GM12872 (cell line): Measurements from ENCODE around the gene TOP3B.

Experiments used
- TF ChIP-seq, protein P1 (sequence below): IDR thresholded peaks from 3 replicates; pipeline ENCODE4 v1.5.1; 2011; ENCODE audit warnings: low read depth, mild to moderate bottlenecking, low read length, moderate library complexity; ENCODE audit not compliant: insufficient read depth

The TOP3B gene, protein sequence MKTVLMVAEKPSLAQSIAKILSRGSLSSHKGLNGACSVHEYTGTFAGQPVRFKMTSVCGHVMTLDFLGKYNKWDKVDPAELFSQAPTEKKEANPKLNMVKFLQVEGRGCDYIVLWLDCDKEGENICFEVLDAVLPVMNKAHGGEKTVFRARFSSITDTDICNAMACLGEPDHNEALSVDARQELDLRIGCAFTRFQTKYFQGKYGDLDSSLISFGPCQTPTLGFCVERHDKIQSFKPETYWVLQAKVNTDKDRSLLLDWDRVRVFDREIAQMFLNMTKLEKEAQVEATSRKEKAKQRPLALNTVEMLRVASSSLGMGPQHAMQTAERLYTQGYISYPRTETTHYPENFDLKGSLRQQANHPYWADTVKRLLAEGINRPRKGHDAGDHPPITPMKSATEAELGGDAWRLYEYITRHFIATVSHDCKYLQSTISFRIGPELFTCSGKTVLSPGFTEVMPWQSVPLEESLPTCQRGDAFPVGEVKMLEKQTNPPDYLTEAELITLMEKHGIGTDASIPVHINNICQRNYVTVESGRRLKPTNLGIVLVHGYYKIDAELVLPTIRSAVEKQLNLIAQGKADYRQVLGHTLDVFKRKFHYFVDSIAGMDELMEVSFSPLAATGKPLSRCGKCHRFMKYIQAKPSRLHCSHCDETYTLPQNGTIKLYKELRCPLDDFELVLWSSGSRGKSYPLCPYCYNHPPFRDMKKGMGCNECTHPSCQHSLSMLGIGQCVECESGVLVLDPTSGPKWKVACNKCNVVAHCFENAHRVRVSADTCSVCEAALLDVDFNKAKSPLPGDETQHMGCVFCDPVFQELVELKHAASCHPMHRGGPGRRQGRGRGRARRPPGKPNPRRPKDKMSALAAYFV

DNA sequence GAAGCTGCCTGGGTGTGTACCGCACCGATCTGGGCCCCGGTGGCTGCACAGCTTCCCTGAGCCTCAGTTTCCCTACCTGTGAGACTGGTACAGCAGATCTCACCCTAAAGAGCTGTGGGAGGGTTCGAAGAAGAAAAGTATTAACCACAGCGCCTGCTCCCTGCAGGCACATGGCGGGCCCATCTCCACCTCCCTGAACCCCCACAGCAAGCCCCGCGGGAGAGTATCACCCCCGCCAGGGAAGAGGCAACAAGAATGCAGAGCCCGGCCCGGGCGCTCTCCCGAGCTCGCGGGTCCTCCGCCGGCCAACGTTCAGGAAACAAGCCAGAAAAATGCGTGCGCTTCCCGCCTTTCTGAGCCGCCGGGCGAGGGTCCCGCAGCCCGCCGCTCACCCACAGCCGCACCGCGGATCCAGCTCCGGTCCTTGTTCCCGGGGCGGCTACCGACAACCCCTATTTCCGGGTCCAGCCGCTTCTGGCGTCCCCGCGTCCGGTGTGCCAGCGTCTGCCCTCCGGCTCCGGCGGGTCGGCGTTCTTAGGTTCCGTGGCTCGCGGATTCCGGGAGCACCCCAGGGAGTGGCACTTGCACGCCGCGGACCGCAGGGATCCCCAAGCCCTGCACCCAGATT, at the start of gene TOP3B:
Gene TOP3B, minus strand, starts transcription at position 450 of the 628 bp plus-strand sequence. CDS start 7,078 bp downstream, outside the sequence.
- TF ChIP-seq, protein P1, sequence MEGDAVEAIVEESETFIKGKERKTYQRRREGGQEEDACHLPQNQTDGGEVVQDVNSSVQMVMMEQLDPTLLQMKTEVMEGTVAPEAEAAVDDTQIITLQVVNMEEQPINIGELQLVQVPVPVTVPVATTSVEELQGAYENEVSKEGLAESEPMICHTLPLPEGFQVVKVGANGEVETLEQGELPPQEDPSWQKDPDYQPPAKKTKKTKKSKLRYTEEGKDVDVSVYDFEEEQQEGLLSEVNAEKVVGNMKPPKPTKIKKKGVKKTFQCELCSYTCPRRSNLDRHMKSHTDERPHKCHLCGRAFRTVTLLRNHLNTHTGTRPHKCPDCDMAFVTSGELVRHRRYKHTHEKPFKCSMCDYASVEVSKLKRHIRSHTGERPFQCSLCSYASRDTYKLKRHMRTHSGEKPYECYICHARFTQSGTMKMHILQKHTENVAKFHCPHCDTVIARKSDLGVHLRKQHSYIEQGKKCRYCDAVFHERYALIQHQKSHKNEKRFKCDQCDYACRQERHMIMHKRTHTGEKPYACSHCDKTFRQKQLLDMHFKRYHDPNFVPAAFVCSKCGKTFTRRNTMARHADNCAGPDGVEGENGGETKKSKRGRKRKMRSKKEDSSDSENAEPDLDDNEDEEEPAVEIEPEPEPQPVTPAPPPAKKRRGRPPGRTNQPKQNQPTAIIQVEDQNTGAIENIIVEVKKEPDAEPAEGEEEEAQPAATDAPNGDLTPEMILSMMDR, result no peak

DNA sequence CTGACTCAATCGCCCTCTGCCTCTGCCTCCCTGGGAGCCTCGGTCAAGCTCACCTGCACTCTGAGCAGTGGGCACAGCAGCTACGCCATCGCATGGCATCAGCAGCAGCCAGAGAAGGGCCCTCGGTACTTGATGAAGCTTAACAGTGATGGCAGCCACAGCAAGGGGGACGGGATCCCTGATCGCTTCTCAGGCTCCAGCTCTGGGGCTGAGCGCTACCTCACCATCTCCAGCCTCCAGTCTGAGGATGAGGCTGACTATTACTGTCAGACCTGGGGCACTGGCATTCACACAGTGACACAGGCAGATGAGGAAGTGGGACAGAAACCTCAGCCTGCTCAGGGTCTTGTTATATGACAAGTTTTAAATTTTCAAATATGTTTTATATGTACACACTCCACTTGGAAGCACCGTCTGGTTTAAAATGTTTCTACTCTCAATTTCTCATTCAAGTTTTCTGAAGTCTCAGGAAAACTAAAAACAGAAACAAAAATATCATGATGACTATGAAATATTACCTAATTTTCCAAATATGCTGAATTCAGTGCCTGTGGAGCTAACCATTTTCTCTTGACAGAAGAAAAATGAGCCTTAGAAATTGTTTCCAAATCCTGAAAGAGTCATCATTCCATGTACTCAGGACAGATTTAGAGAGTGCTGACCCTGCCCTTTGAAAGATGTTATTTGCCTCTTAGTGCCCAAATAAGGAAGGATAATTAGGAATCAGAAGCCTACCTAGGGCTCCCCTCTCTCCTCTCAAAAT, 48.8 kb upstream of the TOP3B start:
- TF ChIP-seq, protein P1, result no peak

DNA sequence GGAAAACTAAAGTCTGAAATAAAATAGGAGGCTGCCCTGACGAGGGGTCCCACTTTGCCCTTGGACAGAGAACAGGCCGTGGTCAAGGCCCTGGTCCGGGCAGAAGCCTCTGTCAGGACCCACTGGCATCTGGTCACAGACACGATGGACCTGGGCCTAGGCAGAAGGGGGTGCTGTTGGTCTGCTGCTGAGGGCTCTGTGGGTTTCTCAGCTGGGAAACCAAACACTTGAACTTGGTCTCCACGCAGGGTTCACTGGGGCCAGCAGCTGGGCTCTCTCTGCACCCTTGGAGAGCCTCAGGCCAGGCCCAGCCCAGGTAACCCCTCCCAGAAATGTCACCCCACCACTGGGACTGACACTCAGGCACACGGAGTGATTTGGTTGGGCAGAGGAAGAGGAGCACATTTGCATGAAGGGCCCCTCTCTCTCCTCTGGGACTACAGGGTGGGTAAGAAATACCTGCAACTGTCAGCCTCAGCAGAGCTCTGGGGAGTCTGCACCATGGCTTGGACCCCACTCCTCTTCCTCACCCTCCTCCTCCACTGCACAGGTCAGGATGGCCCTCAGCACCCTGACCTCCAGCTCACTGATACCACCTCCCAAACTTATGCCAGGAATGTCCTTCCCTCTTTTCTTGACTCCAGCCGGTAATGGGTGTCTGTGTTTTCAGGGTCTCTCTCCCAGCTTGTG, 48.1 kb upstream of the TOP3B start:
- TF ChIP-seq, protein P1, result peak; percentile 89

DNA sequence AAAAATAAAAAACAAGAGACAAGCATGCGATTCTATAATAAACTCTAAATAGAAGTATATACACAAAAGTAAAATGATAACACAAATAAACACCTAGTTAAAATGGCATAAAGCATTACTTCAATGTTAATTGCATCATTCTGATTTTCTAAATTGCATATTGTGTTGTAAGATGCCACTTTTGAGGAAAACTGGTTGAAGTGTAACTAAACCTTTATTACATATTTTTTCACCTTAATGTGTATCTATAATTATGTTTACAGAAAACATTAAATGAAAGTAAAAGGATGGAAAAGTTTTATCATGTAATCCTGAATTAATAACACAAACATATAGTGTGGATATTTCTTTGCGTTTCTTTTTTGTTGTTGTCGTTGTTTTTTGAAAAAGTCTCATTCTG, 45.4 kb upstream of the TOP3B start:
- TF ChIP-seq, protein P1, result no peak

DNA sequence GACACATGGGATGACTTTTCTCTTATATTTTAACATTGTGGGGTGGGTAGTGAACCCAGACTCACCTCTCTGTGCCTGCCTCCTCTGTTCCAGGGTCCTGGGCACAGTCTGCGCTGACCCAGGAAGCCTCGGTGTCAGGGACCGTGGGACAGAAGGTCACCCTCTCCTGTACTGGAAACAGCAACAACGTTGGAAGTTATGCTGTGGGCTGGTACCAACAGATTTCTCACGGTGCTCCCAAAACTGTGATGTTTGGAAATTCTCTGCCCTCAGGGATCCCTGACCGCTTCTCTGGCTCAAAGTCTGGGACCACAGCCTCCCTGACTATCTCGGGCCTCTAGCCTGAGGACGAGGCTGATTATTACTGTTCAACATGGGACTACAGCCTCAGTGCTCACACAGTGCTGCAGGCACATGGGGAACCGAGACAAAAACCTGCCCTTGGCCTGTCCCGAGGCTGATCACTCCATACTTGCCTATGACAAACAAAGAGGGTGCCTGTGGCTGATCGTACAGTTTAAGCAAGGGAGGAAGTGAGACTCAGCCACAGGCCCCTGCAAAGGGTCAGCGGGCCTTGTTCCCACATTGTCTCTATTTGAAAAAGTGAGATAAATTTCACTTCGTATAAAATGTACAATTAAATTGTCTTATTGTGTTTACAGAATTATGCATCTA, 43.7 kb upstream of the TOP3B start:
- TF ChIP-seq, protein P1, result no peak

DNA sequence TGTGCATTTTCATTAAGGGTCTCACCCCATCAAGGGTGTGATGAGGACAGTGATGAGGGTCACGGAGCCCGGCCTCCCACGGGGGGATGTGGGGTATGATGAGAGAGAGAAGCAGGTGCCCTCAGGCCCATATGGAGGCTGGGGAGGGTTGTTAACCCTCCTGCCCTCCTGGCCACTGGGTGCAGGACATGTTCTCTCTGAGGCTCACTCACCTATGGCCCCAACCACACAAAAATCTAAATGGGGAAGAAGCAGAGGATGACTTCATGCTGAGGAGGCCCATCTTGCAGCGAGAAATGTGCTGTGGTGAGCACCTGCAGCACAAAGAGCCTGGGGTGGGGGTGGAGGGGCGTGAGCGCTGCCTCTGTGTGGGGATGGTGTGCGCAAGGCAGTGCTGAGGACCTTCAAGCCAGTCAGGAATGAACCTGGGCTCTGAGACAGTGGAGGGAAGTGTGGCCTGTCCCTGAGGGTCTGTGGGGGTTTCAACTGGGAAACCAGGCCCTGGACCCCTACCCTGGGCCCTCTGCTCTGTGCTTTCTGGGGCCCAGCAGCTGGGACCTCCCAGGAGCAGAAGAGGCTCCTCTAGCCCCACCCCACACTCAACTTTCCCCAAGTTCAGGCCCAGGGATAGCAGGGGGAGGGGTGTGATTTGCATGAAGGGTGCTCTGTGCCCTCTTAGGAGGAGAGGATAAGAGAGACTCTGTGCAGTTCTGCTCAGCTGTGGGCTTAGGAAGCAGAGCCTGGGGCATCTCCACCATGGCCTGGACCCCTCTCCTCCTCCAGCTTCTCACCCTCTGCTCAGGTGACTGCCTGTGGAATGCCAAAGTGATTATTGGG, 43.0 kb upstream of the TOP3B start:
- TF ChIP-seq, protein P1, result no peak
